ENCODE data around the gene SYNE2. TPM values are rescaled to one million over a fixed set of nuclear protein-coding genes. Genes with fewer than 3 reads are reported as not detected.

The SYNE2 gene
- total and polyA plus RNA-seq, 12 donors, result 43.6 to 205 (median 103) TPM

- H3K4me1 ChIP-seq, result peaks cover 4 to 49% (median 32%) of the 10 kb centered on the region in 9 donors
- no peak for ATAC-seq
- 91 to 92% methylated on average over 7 of the region's 7 CpGs for WGBS, 2 donors
- H3K4me3 ChIP-seq, result no peak overlapping the region
- intact Hi-C loops (cut with DNase I), result no loop called here
- H3K27me3 ChIP-seq, result no peaks in the 10 kb centered on the region
- no peak for TF ChIP-seq CTCF (IDR thresholded peaks at IDR 0.05)
- DNase-seq, result no peak
- H3K9me3 ChIP-seq, result no peaks in the 10 kb centered on the region
- peaks cover 0 to 28% (median 0%) of the 10 kb centered on the region in 9 donors for H3K36me3 ChIP-seq
- H3K27ac ChIP-seq, result peak overlapping the region in 8 of 10 donors; percentile 59 to 88 (median 80)
These were observed 348.5 kb downstream of the SYNE2 start for GRCh38 chr14:64201296-64201695.

- peak overlapping the region in 2 of 10 donors; percentile 26 to 79 for H3K27ac ChIP-seq
- intact Hi-C loops (cut with DNase I), result no loop called here
These were observed 349.2 kb downstream of the SYNE2 start for GRCh38 chr14:64201921-64202545.

GRCh38 chr14:64202716-64203115, 349.9 kb downstream of the SYNE2 start:
- no peak overlapping the region for H3K27ac ChIP-seq
- peaks cover 0 to 29% (median 0%) of the 10 kb centered on the region in 9 donors for H3K36me3 ChIP-seq
- ATAC-seq, result no peak
- H3K9me3 ChIP-seq, result no peaks in the 10 kb centered on the region
- H3K27me3 ChIP-seq, result no peaks in the 10 kb centered on the region
- no peak for DNase-seq
- H3K4me3 ChIP-seq, result no peak overlapping the region
- WGBS, 2 donors, result 91 to 93% methylated on average over 10 of the region's 10 CpGs
- no peak for TF ChIP-seq CTCF (IDR thresholded peaks at IDR 0.05)
- intact Hi-C loops (cut with DNase I), result no loop called here
- peaks cover 4 to 39% (median 27%) of the 10 kb centered on the region in 9 donors for H3K4me1 ChIP-seq

More at GRCh38 chr14:64201921-64202545, 349.2 kb downstream of the SYNE2 start:
- Histone ChIP-seq H3K4me3 (no peak overlapping the region), H3K27me3 (no peaks in the 10 kb centered on the region), H3K36me3 (peaks cover 0 to 28% (median 0%) of the 10 kb centered on the region in 9 donors), H3K9me3 (no peaks in the 10 kb centered on the region), H3K4me1 (peaks cover 4 to 42% (median 28%) of the 10 kb centered on the region in 9 donors)
- no peak for ATAC-seq
- TF ChIP-seq CTCF (IDR thresholded peaks at IDR 0.05), result no peak
- DNase-seq, result no peak
- 89 to 90% methylated on average over 18 of the region's 18 CpGs for WGBS, 2 donors

- no peaks in the 10 kb centered on the region for H3K27me3 ChIP-seq
- DNase-seq, result no peak
- H3K9me3 ChIP-seq, result no peaks in the 10 kb centered on the region
- ATAC-seq, result no peak
- H3K36me3 ChIP-seq, result peaks cover 0 to 37% (median 0%) of the 10 kb centered on the region in 9 donors
- no peak overlapping the region for H3K4me3 ChIP-seq
- intact Hi-C loops (cut with DNase I), result no loop called here
- WGBS, 2 donors, result 94% methylated on average over 4 of the region's 4 CpGs
- H3K4me1 ChIP-seq, result peaks cover 4 to 35% (median 23%) of the 10 kb centered on the region in 9 donors
- no peak for TF ChIP-seq CTCF (IDR thresholded peaks at IDR 0.05)
- no peak overlapping the region for H3K27ac ChIP-seq
These were observed 350.7 kb downstream of the SYNE2 start for GRCh38 chr14:64203366-64204006.
